H9 (cell line): ENCODE measurements around the gene MIR17HG. TPM values are rescaled to one million over a fixed set of nuclear protein-coding genes. Genes with fewer than 3 reads are reported as not detected.

Source experiments
- DNase-seq: peaks from one replicate; pipeline ENCODE4 v3.0.0-alpha.2; 2017
- H2AFZ ChIP-seq: one replicate; pipeline ENCODE4 v1.6.1; 2013; ENCODE audit warnings: mild to moderate bottlenecking, low read length, control low read depth, moderate library complexity
- H2AK5ac ChIP-seq: 2 replicates; pipeline ENCODE4 v1.6.1; 2013; ENCODE audit warnings: low read length, control low read depth, mixed read lengths; ENCODE audit not compliant: insufficient read length
- H2BK120ac ChIP-seq: one replicate; pipeline ENCODE4 v1.6.1; 2013; ENCODE audit warnings: low read depth, mild to moderate bottlenecking, low read length, control low read depth, inconsistent platforms; ENCODE audit not compliant: poor library complexity, severe bottlenecking
- H2BK12ac ChIP-seq: 2 replicates; pipeline ENCODE4 v1.6.1; 2013; ENCODE audit warnings: low read length, control low read depth, mixed read lengths, low read depth; ENCODE audit not compliant: insufficient read length
- H2BK15ac ChIP-seq: 2 replicates; pipeline ENCODE4 v1.6.1; 2013; ENCODE audit warnings: low read depth, low read length, control low read depth
- H2BK20ac ChIP-seq: one replicate; pipeline ENCODE4 v1.6.1; 2013; ENCODE audit warnings: low read depth, mild to moderate bottlenecking, low read length, control low read depth, inconsistent platforms; ENCODE audit not compliant: poor library complexity, severe bottlenecking
- H2BK5ac ChIP-seq: 2 replicates; pipeline ENCODE4 v1.6.1; 2013; ENCODE audit warnings: low read length, control low read depth, mixed read lengths; ENCODE audit not compliant: insufficient read length
- H3K14ac ChIP-seq: 2 replicates; pipeline ENCODE4 v1.6.1; 2013; ENCODE audit warnings: low read length, control low read depth; ENCODE audit not compliant: insufficient read depth
- H3K18ac ChIP-seq: 2 replicates; pipeline ENCODE4 v1.6.1; 2013; ENCODE audit warnings: low read depth, mild to moderate bottlenecking, mixed read lengths, low read length, control low read depth; ENCODE audit not compliant: insufficient read length
- H3K23ac ChIP-seq: 2 replicates; pipeline ENCODE4 v1.6.1; 2013; ENCODE audit warnings: low read length, control low read depth, mixed read lengths, low read depth; ENCODE audit not compliant: insufficient read length
- H3K23me2 ChIP-seq: 2 replicates; pipeline ENCODE4 v1.6.1; 2013; ENCODE audit warnings: low read depth, mild to moderate bottlenecking, mixed read lengths, low read length, control low read depth; ENCODE audit not compliant: insufficient read length, poor library complexity, severe bottlenecking
- H3K27ac ChIP-seq: 2 replicates; pipeline ENCODE4 v1.5.1; 2013; ENCODE audit warnings: low read length, control low read depth, mixed read lengths, low read depth; ENCODE audit not compliant: insufficient read length
- H3K27me3 ChIP-seq: 2 replicates; pipeline ENCODE4 v1.6.1; 2013; ENCODE audit warnings: low read length, control low read depth, inconsistent platforms; ENCODE audit not compliant: insufficient read depth
- H3K4ac ChIP-seq: 2 replicates; pipeline ENCODE4 v1.6.1; 2013; ENCODE audit warnings: low read depth, mild to moderate bottlenecking, control low read depth, inconsistent platforms, low read length, moderate library complexity
- H3K4me1 ChIP-seq: 2 replicates; pipeline ENCODE4 v1.6.1; 2013; ENCODE audit warnings: low read length, control low read depth, inconsistent platforms; ENCODE audit not compliant: insufficient read depth
- H3K4me2 ChIP-seq: 2 replicates; pipeline ENCODE4 v1.6.1; 2013; ENCODE audit warnings: low read length, control low read depth, mixed read lengths; ENCODE audit not compliant: insufficient read length, insufficient read depth
- H3K56ac ChIP-seq: 2 replicates; pipeline ENCODE4 v1.6.1; 2013; ENCODE audit warnings: low read depth, mild to moderate bottlenecking, mixed read lengths, low read length, control low read depth; ENCODE audit not compliant: insufficient read length
- H3K79me1 ChIP-seq: 2 replicates; pipeline ENCODE4 v1.6.1; 2013; ENCODE audit warnings: low read depth, mild to moderate bottlenecking, moderate library complexity, low read length, control low read depth, inconsistent platforms; ENCODE audit not compliant: insufficient read depth, poor library complexity, severe bottlenecking
- H3K79me2 ChIP-seq: 2 replicates; pipeline ENCODE4 v1.6.1; 2013; ENCODE audit warnings: low read length, control low read depth, inconsistent platforms; ENCODE audit not compliant: insufficient read depth
- H3K9ac ChIP-seq: 2 replicates; pipeline ENCODE4 v1.6.1; 2013; ENCODE audit warnings: low read length, control low read depth, mixed read lengths; ENCODE audit not compliant: insufficient read length; ENCODE audit errors: extremely low read depth
- H3K9me3 ChIP-seq: one replicate; pipeline ENCODE4 v1.6.1; 2013; ENCODE audit warnings: low read depth, low read length, inconsistent platforms; ENCODE audit not compliant: control insufficient read depth
- H3T11ph ChIP-seq: one replicate; pipeline ENCODE4 v1.6.1; 2013; ENCODE audit warnings: mild to moderate bottlenecking, low read length, control low read depth, inconsistent platforms
- H4K20me1 ChIP-seq: one replicate; pipeline ENCODE4 v1.6.1; 2013; ENCODE audit not compliant: control insufficient read depth, insufficient read length, insufficient read depth
- H4K5ac ChIP-seq: 2 replicates; pipeline ENCODE4 v1.6.1; 2013; ENCODE audit warnings: low read depth, mild to moderate bottlenecking, mixed read lengths, low read length, control low read depth; ENCODE audit not compliant: insufficient read length
- H4K8ac ChIP-seq: replicated peaks from 2 replicates; pipeline ENCODE4 v1.6.1; 2013; ENCODE audit warnings: low read length, control low read depth, mixed read lengths, low read depth; ENCODE audit not compliant: insufficient read length
- H4K91ac ChIP-seq: 2 replicates; pipeline ENCODE4 v1.6.1; 2013; ENCODE audit warnings: low read depth, mild to moderate bottlenecking, moderate library complexity, mixed read lengths, low read length, control low read depth; ENCODE audit not compliant: insufficient read length
- H3K27ac Mint-ChIP-seq, 3 experiments: 2 replicates in 2 of 3; 3 replicates in 1 of 3; pipeline ENCODE4 v1.8.0; 2020 to 2021; ENCODE audit warnings: mixed read lengths in 3 of 3, mild to moderate bottlenecking in 1 of 3, moderate library complexity in 1 of 3
- H3K27me3 Mint-ChIP-seq: 2 replicates; pipeline ENCODE4 v1.8.0; 2021; ENCODE audit warnings: low read depth, mild to moderate bottlenecking, moderate library complexity, mixed read lengths
- H3K36me3 Mint-ChIP-seq, 3 experiments: 2 replicates in 2 of 3; 3 replicates in 1 of 3; pipeline ENCODE4 v1.8.0; 2020 to 2021; ENCODE audit warnings: low read depth in 3 of 3, mixed read lengths in 3 of 3; ENCODE audit not compliant: insufficient read depth in 1 of 3
- H3K4me1 Mint-ChIP-seq, 2 experiments: 2 replicates each; pipeline ENCODE4 v1.8.0; 2020; ENCODE audit warnings: mixed read lengths in 2 of 2
- H3K4me3 Mint-ChIP-seq, 2 experiments: 2 replicates in 1 of 2; 3 replicates in 1 of 2; pipeline ENCODE4 v1.8.0; 2020 to 2021; ENCODE audit warnings: mild to moderate bottlenecking in 2 of 2, mixed read lengths in 2 of 2, moderate library complexity in 1 of 2
- H3K9me3 Mint-ChIP-seq, 2 experiments: 2 replicates in 1 of 2; 3 replicates in 1 of 2; pipeline ENCODE4 v1.8.0; 2020; ENCODE audit warnings: mild to moderate bottlenecking in 2 of 2, mixed read lengths in 2 of 2, moderate library complexity in 1 of 2
- WGBS: extraction: QIAGEN DNeasy Blood & Tissue Kit; methylation state at CpG from one replicate; pipeline ENCODE4 v1.1.7; 2013; ENCODE audit warnings: missing lambda C conversion rate, low lambda C conversion rate, mixed read lengths; ENCODE audit not compliant: insufficient read length; ENCODE audit errors: extremely low coverage; 5-methylcytosine and 5-hydroxymethylcytosine counted together
- total RNA-seq: library from RNA; stranded (reverse); gene quantifications from 2 replicates; pipeline ENCODE4 v1.2.1, GENCODE V29; 2021
- TF ChIP-seq, protein P1 (sequence below): fragments of 200-600 bp; sonication (generic); conservative IDR thresholded peaks from 3 replicates; pipeline ENCODE4 v1.8.0; 2021; ENCODE audit warnings: antibody characterized with exemption, mild to moderate bottlenecking

MIR17HG gene
- total RNA-seq, 1 experiment from 2014 or later = 38.7 TPM

DNA sequence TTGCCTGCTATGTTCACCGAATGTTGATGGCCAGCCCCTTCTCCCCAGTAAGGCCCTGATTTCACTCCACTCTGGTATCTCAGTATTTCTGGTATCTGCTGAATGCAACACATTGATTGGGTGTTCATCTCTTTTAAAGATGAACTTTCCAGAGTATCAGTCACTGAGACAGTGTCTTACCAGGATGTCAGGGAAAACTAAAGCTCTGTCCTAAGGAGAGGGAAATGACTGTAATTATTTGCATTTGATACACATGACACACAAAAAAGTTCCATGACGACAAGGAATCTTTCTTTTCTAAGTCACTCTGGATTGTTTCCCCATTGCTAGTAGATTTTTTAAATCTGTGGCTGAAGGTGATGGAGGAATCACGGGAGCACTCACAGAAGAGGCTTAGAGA is 53.2 kb downstream of the MIR17HG start:
- no peak overlapping the region for H4K8ac ChIP-seq
- H3K56ac ChIP-seq = no peak overlapping the region
- no peak overlapping the region for H3K4ac ChIP-seq
- peaks cover 4 to 6% of the 10 kb centered on the region in 2 experiments; a peak in 3 of 4 replicates for H3K4me1 Mint-ChIP-seq
- H3K27me3 ChIP-seq = peaks cover 12% of the 10 kb centered on the region
- TF ChIP-seq, protein P1, sequence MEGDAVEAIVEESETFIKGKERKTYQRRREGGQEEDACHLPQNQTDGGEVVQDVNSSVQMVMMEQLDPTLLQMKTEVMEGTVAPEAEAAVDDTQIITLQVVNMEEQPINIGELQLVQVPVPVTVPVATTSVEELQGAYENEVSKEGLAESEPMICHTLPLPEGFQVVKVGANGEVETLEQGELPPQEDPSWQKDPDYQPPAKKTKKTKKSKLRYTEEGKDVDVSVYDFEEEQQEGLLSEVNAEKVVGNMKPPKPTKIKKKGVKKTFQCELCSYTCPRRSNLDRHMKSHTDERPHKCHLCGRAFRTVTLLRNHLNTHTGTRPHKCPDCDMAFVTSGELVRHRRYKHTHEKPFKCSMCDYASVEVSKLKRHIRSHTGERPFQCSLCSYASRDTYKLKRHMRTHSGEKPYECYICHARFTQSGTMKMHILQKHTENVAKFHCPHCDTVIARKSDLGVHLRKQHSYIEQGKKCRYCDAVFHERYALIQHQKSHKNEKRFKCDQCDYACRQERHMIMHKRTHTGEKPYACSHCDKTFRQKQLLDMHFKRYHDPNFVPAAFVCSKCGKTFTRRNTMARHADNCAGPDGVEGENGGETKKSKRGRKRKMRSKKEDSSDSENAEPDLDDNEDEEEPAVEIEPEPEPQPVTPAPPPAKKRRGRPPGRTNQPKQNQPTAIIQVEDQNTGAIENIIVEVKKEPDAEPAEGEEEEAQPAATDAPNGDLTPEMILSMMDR = no peak
- H3T11ph ChIP-seq = no peak overlapping the region
- no peak overlapping the region for H3K27ac Mint-ChIP-seq
- H3K79me2 ChIP-seq = no peaks in the 10 kb centered on the region
- no peak overlapping the region for H2AFZ ChIP-seq
- H2BK20ac ChIP-seq = no peak overlapping the region
- peaks cover 3 to 6% of the 10 kb centered on the region in 2 experiments; a peak in 2 of 5 replicates for H3K9me3 Mint-ChIP-seq
- H3K14ac ChIP-seq = no peak overlapping the region
- no peak overlapping the region for H3K9ac ChIP-seq
- no peak overlapping the region for H3K4me2 ChIP-seq
- H3K36me3 Mint-ChIP-seq = no peaks in the 10 kb centered on the region
- DNase-seq = no peak
- no peak overlapping the region for H2BK120ac ChIP-seq
- no peaks in the 10 kb centered on the region for H4K20me1 ChIP-seq
- H2BK12ac ChIP-seq = no peak overlapping the region
- WGBS = no CpG with 5 or more reads among the region's 3 CpGs
- no peaks in the 10 kb centered on the region for H3K4me1 ChIP-seq
- H2AK5ac ChIP-seq = no peak overlapping the region
- H4K5ac ChIP-seq = no peak overlapping the region
- no peaks in the 10 kb centered on the region for H3K9me3 ChIP-seq
- no peak overlapping the region for H2BK15ac ChIP-seq
- peaks cover 77% of the 10 kb centered on the region for H3K27me3 Mint-ChIP-seq
- H3K23ac ChIP-seq = no peak overlapping the region
- peaks cover 7% of the 10 kb centered on the region for H3K23me2 ChIP-seq
- H3K4me3 Mint-ChIP-seq = no peak overlapping the region
- no peak overlapping the region for H2BK5ac ChIP-seq
- no peak overlapping the region for H4K91ac ChIP-seq
- no peaks in the 10 kb centered on the region for H3K79me1 ChIP-seq
- no peak overlapping the region for H3K18ac ChIP-seq
- H3K27ac ChIP-seq = no peak overlapping the region
